Neural cell (in vitro differentiated cells): ENCODE results near the gene FAM107B.

Source experiments
- CTCF ChIP-seq: fragments of 450-650 bp; IDR thresholded peaks from 2 replicates; pipeline ENCODE4 v1.5.1; 2014; ENCODE audit warnings: antibody characterized with exemption, mild to moderate bottlenecking, moderate library complexity; ENCODE audit not compliant: poor library complexity, severe bottlenecking
- EZH2 ChIP-seq: fragments of 200-600, 300-800 bp; shearing (Covaris generic), sonication (generic); IDR thresholded peaks from 2 replicates; pipeline ENCODE4 v1.6.1; 2014; ENCODE audit warnings: antibody characterized with exemption, low read length, borderline replicate concordance, mild to moderate bottlenecking; ENCODE audit not compliant: insufficient read depth, poor library complexity, severe bottlenecking
- POLR2AphosphoS5 ChIP-seq: IDR thresholded peaks from 2 replicates; pipeline ENCODE4 v1.6.1; 2012
- RAD21 ChIP-seq: fragments of 450-650 bp; conservative IDR thresholded peaks from 2 replicates; pipeline ENCODE4 v1.6.1; 2014; ENCODE audit warnings: antibody characterized with exemption, mild to moderate bottlenecking, moderate library complexity
- REST ChIP-seq: IDR thresholded peaks from 2 replicates; pipeline ENCODE4 v1.6.1; 2012; ENCODE audit warnings: borderline replicate concordance

GRCh38 chr10:14681802-14682201, 92.9 kb downstream of the FAM107B start:
- TF ChIP-seq EZH2 = no peak
- TF ChIP-seq CTCF = no peak
- TF ChIP-seq REST = no peak
- no peak for TF ChIP-seq POLR2AphosphoS5
- TF ChIP-seq RAD21 = no peak
